K562 (cell line): ENCODE data around the gene SOCS4. TPM values are rescaled to one million over a fixed set of nuclear protein-coding genes. Genes with fewer than 3 reads are reported as not detected.

ENCODE experiments used
- HNRNPUL1 ChIP-seq: fragments of 200-400 bp; formaldehyde crosslinking; IDR thresholded peaks from 2 replicates; pipeline ENCODE4 v1.6.1; 2017; ENCODE audit warnings: low read length
- JUN ChIP-seq, 2 experiments: sonication (generic) in 1 of 2; formaldehyde crosslinking in 1 of 2; IDR thresholded peaks; 2 replicates each; pipeline versions ENCODE4 v1.6.1 to v1.8.0; 2012 to 2022; ENCODE audit warnings: borderline replicate concordance in 2 of 2, mild to moderate bottlenecking in 2 of 2, improper control_type of control experiment in 1 of 2, low read depth in 1 of 2, low read length in 1 of 2, missing genetic modification reagents in 1 of 2
- KDM5B ChIP-seq: fragments of 200-600 bp; sonication (generic); IDR thresholded peaks from 2 replicates; pipeline ENCODE4 v1.6.1; 2012; ENCODE audit warnings: low read depth, mild to moderate bottlenecking, moderate library complexity, low read length, control low read depth, inconsistent platforms; ENCODE audit not compliant: insufficient replicate concordance
- ZNF12 ChIP-seq: sonication (generic); formaldehyde crosslinking; IDR thresholded peaks from 2 replicates; pipeline ENCODE4 v1.4.0; 2020; ENCODE audit warnings: mild to moderate bottlenecking, missing genetic modification reagents
- ZNF253 ChIP-seq: fragments of 250-450 bp; sonication (Bioruptor Pico); conservative IDR thresholded peaks from 2 replicates; pipeline ENCODE4 v1.6.1; 2021; ENCODE audit warnings: mild to moderate bottlenecking
- ZNF717 ChIP-seq: fragments of 250-450 bp; sonication (Bioruptor Pico); IDR thresholded peaks from 2 replicates; pipeline ENCODE4 v1.5.0; 2021
- ZNF764 ChIP-seq: fragments of 250-450 bp; sonication (Bioruptor Pico); IDR thresholded peaks from 2 replicates; pipeline ENCODE4 v1.4.0; 2020; ENCODE audit warnings: low read depth, mild to moderate bottlenecking, moderate library complexity
- polyA plus RNA-seq, 8 experiments: library from polyadenylated mRNA; depleted of rRNA in 4 of 8; stranded (reverse) in 5 of 8; unstranded in 3 of 8; fragments of >200 nt; fragmentation: Nextera tagmentation in 2 of 8; fragmentation: Illumina TruSeq in 1 of 8; extraction: Ambion mirVana in 2 of 8; extraction: Trizol in 1 of 8; gene quantifications; 2 replicates each; pipeline versions ENCODE4 v1.2.1 to v1.2.3, GENCODE V29; 2011 to 2014; ENCODE audit warnings: inconsistent platforms in 1 of 8, missing spikeins in 1 of 8
- total RNA-seq, 7 experiments: library from RNA; depleted of rRNA in 6 of 7; stranded (reverse); fragments of >200 nt in 6 of 7; fragmentation: Illumina TruSeq in 2 of 7; extraction: Trizol in 2 of 7; gene quantifications; 2 replicates each; pipeline versions ENCODE4 v1.2.1 to v1.2.3, GENCODE V29; 2011 to 2021; ENCODE audit warnings: low replicate concordance in 1 of 7
- TF ChIP-seq, protein P1 (sequence below): fragments of 200-600 bp; sonication (generic); IDR thresholded peaks from one replicate; pipeline ENCODE4 v1.6.1; 2012; ENCODE audit warnings: mild to moderate bottlenecking, low read depth, low read length, inconsistent platforms
- TF ChIP-seq, protein P2 (sequence below): fragments of 250-450 bp; sonication (Bioruptor Pico); IDR thresholded peaks from 2 replicates; pipeline ENCODE4 v1.8.0; 2022; ENCODE audit warnings: moderate library complexity, mild to moderate bottlenecking, inconsistent platforms
- TF ChIP-seq, protein P3 (sequence below): fragments of 450-650 bp; IDR thresholded peaks from 2 replicates; pipeline ENCODE4 v1.6.1; 2016; ENCODE audit warnings: antibody characterized with exemption

Gene SOCS4
- total and polyA plus RNA-seq, 9 of the 15 experiments (the other 6 are each of a cell fraction or from before 2014, with no cell fraction given) = 2.6 to 12.7 (median 9.7) TPM

DNA sequence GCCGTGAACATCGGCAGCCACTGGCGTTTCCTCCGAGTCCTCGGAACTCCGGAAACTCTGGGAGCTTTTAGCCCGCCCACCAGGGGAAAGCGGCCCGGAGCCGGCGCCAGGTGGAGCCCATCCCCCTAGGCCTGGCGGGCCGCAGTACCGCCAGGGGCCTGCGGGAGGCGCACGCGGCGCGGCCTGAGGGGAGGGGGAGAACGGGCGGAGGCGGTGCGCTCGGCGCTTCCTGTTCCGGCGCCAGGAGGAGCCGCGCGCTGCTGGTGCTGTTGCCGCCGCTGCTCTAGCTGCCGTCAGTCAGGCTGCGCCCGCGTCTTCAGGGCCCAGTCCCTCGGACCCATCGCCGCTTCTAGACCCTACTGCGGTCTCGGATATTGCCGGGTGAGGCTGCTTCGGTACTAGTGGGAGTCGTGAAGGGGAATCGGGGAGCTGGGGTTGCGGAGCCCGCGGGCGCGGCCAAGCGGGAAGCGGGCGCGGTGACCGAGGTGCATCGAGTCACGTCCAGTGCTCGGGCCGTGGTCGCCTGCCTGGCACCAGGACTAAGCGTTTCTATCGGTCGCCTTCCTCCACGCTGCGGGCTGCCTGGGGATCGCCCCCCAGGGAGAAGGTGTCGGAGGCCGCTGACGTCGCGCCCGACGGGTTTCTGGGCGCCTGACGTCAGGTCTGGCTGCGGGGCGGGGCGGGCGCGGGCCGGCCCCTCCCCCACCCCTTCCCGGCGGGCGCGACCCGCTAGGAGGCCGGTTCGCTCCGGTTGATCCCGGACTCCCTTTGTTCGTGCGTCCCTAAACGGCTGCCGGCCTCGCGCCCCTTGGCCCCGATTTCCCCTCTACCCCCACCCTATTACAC, 24.6 kb downstream of the SOCS4 start, which contains the start of gene MAPK1IP1L (continued):
- TF ChIP-seq, protein P1, sequence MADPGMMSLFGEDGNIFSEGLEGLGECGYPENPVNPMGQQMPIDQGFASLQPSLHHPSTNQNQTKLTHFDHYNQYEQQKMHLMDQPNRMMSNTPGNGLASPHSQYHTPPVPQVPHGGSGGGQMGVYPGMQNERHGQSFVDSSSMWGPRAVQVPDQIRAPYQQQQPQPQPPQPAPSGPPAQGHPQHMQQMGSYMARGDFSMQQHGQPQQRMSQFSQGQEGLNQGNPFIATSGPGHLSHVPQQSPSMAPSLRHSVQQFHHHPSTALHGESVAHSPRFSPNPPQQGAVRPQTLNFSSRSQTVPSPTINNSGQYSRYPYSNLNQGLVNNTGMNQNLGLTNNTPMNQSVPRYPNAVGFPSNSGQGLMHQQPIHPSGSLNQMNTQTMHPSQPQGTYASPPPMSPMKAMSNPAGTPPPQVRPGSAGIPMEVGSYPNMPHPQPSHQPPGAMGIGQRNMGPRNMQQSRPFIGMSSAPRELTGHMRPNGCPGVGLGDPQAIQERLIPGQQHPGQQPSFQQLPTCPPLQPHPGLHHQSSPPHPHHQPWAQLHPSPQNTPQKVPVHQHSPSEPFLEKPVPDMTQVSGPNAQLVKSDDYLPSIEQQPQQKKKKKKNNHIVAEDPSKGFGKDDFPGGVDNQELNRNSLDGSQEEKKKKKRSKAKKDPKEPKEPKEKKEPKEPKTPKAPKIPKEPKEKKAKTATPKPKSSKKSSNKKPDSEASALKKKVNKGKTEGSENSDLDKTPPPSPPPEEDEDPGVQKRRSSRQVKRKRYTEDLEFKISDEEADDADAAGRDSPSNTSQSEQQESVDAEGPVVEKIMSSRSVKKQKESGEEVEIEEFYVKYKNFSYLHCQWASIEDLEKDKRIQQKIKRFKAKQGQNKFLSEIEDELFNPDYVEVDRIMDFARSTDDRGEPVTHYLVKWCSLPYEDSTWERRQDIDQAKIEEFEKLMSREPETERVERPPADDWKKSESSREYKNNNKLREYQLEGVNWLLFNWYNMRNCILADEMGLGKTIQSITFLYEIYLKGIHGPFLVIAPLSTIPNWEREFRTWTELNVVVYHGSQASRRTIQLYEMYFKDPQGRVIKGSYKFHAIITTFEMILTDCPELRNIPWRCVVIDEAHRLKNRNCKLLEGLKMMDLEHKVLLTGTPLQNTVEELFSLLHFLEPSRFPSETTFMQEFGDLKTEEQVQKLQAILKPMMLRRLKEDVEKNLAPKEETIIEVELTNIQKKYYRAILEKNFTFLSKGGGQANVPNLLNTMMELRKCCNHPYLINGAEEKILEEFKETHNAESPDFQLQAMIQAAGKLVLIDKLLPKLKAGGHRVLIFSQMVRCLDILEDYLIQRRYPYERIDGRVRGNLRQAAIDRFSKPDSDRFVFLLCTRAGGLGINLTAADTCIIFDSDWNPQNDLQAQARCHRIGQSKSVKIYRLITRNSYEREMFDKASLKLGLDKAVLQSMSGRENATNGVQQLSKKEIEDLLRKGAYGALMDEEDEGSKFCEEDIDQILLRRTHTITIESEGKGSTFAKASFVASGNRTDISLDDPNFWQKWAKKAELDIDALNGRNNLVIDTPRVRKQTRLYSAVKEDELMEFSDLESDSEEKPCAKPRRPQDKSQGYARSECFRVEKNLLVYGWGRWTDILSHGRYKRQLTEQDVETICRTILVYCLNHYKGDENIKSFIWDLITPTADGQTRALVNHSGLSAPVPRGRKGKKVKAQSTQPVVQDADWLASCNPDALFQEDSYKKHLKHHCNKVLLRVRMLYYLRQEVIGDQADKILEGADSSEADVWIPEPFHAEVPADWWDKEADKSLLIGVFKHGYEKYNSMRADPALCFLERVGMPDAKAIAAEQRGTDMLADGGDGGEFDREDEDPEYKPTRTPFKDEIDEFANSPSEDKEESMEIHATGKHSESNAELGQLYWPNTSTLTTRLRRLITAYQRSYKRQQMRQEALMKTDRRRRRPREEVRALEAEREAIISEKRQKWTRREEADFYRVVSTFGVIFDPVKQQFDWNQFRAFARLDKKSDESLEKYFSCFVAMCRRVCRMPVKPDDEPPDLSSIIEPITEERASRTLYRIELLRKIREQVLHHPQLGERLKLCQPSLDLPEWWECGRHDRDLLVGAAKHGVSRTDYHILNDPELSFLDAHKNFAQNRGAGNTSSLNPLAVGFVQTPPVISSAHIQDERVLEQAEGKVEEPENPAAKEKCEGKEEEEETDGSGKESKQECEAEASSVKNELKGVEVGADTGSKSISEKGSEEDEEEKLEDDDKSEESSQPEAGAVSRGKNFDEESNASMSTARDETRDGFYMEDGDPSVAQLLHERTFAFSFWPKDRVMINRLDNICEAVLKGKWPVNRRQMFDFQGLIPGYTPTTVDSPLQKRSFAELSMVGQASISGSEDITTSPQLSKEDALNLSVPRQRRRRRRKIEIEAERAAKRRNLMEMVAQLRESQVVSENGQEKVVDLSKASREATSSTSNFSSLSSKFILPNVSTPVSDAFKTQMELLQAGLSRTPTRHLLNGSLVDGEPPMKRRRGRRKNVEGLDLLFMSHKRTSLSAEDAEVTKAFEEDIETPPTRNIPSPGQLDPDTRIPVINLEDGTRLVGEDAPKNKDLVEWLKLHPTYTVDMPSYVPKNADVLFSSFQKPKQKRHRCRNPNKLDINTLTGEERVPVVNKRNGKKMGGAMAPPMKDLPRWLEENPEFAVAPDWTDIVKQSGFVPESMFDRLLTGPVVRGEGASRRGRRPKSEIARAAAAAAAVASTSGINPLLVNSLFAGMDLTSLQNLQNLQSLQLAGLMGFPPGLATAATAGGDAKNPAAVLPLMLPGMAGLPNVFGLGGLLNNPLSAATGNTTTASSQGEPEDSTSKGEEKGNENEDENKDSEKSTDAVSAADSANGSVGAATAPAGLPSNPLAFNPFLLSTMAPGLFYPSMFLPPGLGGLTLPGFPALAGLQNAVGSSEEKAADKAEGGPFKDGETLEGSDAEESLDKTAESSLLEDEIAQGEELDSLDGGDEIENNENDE = no peak
- TF ChIP-seq JUN (IDR thresholded peaks at IDR 0.05; ENCODE audit: borderline replicate concordance, low read depth, low read length) (no peak), JUN (CRISPR knock-in tag; IDR thresholded peaks at IDR 0.05; ENCODE audit: borderline replicate concordance) (no peak; the same call in 1 of the 2 replicates), ZNF717 (CRISPR knock-in tag) (no peak), ZNF764 (no peak), ZNF12 (no peak), ZNF253 (CRISPR knock-in tag) (no peak), KDM5B (peak; percentile 95), HNRNPUL1 (no peak)
- TF ChIP-seq, protein P2, sequence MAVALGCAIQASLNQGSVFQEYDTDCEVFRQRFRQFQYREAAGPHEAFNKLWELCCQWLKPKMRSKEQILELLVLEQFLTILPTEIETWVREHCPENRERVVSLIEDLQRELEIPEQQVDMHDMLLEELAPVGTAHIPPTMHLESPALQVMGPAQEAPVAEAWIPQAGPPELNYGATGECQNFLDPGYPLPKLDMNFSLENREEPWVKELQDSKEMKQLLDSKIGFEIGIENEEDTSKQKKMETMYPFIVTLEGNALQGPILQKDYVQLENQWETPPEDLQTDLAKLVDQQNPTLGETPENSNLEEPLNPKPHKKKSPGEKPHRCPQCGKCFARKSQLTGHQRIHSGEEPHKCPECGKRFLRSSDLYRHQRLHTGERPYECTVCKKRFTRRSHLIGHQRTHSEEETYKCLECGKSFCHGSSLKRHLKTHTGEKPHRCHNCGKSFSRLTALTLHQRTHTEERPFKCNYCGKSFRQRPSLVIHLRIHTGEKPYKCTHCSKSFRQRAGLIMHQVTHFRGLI (CRISPR knock-in tag) = no peak
- TF ChIP-seq, protein P3, sequence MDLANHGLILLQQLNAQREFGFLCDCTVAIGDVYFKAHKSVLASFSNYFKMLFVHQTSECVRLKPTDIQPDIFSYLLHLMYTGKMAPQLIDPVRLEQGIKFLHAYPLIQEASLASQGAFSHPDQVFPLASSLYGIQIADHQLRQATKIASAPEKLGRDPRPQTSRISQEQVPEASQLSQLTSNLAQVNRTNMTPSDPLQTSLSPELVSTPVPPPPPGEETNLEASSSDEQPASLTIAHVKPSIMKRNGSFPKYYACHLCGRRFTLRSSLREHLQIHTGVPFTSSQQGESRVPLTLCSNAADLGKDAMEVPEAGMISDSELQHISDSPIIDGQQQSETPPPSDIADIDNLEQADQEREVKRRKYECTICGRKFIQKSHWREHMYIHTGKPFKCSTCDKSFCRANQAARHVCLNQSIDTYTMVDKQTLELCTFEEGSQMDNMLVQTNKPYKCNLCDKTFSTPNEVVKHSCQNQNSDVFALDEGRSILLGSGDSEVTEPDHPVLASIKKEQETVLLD = no peak
